ENCODE results near the gene UGT1A3.

- no peak for TF ChIP-seq EZH2 (IDR thresholded peaks at IDR 0.05; ENCODE audit: borderline replicate concordance)
- no peak for TF ChIP-seq CTCF (IDR thresholded peaks at IDR 0.05; ENCODE audit: poor library complexity)
Measured at GRCh38 chr2:233795735-233796171, 66.9 kb downstream of the UGT1A3 start.
